HG03342 (cell line): Measurements from ENCODE around the gene FGF8.
"Not testable (repeated sequence)": the region's sequence is repeated elsewhere in the genome, so short reads cannot be mapped to it uniquely, and the experiment has no call there.

ENCODE experiments used
- ATAC-seq: cut with Tn5 transposase; IDR thresholded peaks from one replicate; pipeline ENCODE4 v1.9.1; 2021; ENCODE audit warnings: mild to moderate bottlenecking, moderate library complexity; ENCODE audit not compliant: unreplicated experiment

The FGF8 gene

GRCh38 chr10:101775273-101776160, at the start of gene FGF8:
Gene FGF8, minus strand, starts transcription at chr10:101776114. Its CDS starts 214 bp downstream, at chr10:101775900.
- ATAC-seq: no peak

- ATAC-seq: no peak
Measured at GRCh38 chr10:101824736-101825135, 48.8 kb upstream of the FGF8 start.

GRCh38 chr10:101818872-101819633, 43.1 kb upstream of the FGF8 start:
- peak; percentile 13 for ATAC-seq

GRCh38 chr10:101818119-101818871, 42.4 kb upstream of the FGF8 start, which contains the start of gene OGA:
Gene OGA, minus strand, starts transcription at chr10:101818444. Its CDS starts 422 bp downstream, at chr10:101818022.
- peak; percentile 81 for ATAC-seq

GRCh38 chr10:101817337-101818118, 41.6 kb upstream of the FGF8 start:
- ATAC-seq: peak; percentile 16

- no peak for ATAC-seq
Measured at GRCh38 chr10:101816913-101817336, 41.0 kb upstream of the FGF8 start.

- no peak for ATAC-seq
Measured at GRCh38 chr10:101816376-101816775, 40.5 kb upstream of the FGF8 start.

- ATAC-seq: no peak
Measured at GRCh38 chr10:101814466-101815071, 38.7 kb upstream of the FGF8 start.

- ATAC-seq: no peak
Measured at GRCh38 chr10:101812606-101813005, 36.7 kb upstream of the FGF8 start.

GRCh38 chr10:101807158-101807557, 31.2 kb upstream of the FGF8 start:
- ATAC-seq: no peak

GRCh38 chr10:101803511-101803910, 27.6 kb upstream of the FGF8 start:
- ATAC-seq: no peak

GRCh38 chr10:101797403-101798059, 21.6 kb upstream of the FGF8 start:
- no peak for ATAC-seq

- ATAC-seq: no peak
Measured at GRCh38 chr10:101793526-101793925, 17.6 kb upstream of the FGF8 start.

GRCh38 chr10:101789686-101790085, 13.8 kb upstream of the FGF8 start:
- ATAC-seq: no peak

- not testable (repeated sequence) for ATAC-seq
Measured at GRCh38 chr10:101789231-101789630, 13.3 kb upstream of the FGF8 start.

- ATAC-seq: no peak
Measured at GRCh38 chr10:101785801-101786200, 9.9 kb upstream of the FGF8 start.

GRCh38 chr10:101784558-101784957, 8.6 kb upstream of the FGF8 start:
- no peak for ATAC-seq

GRCh38 chr10:101783736-101784118, 7.8 kb upstream of the FGF8 start:
- no peak for ATAC-seq
